Neuronal stem cell (in vitro differentiated cells): ENCODE results near the gene ZBTB46.

ENCODE experiments used
- DNase-seq: peaks from one replicate; pipeline ENCODE4 v3.0.0-alpha.2; 2013; ENCODE audit warnings: low spot score
- H2AFZ ChIP-seq: one replicate; pipeline ENCODE4 v1.6.1; 2013; ENCODE audit warnings: mild to moderate bottlenecking, low read length, inconsistent platforms
- H2AK5ac ChIP-seq: 2 replicates; pipeline ENCODE4 v1.6.1; 2013; ENCODE audit warnings: low read depth, mild to moderate bottlenecking, inconsistent platforms, low read length, moderate library complexity, mixed read lengths
- H2BK120ac ChIP-seq: 2 replicates; pipeline ENCODE4 v1.6.1; 2013; ENCODE audit warnings: low read depth, mild to moderate bottlenecking, inconsistent platforms, low read length, moderate library complexity, mixed read lengths
- H2BK12ac ChIP-seq: one replicate; pipeline ENCODE4 v1.6.1; 2013; ENCODE audit warnings: low read length, inconsistent platforms
- H2BK15ac ChIP-seq: 2 replicates; pipeline ENCODE4 v1.6.1; 2013; ENCODE audit warnings: mild to moderate bottlenecking, low read length, inconsistent platforms, mixed read lengths
- H2BK5ac ChIP-seq: one replicate; pipeline ENCODE4 v1.6.1; 2013; ENCODE audit warnings: inconsistent platforms, mild to moderate bottlenecking, low read length, moderate library complexity
- H3K14ac ChIP-seq: one replicate; pipeline ENCODE4 v1.6.1; 2013; ENCODE audit warnings: low read length, inconsistent platforms
- H3K18ac ChIP-seq: 2 replicates; pipeline ENCODE4 v1.6.1; 2013; ENCODE audit warnings: low read length, inconsistent platforms
- H3K23ac ChIP-seq: 2 replicates; pipeline ENCODE4 v1.6.1; 2013; ENCODE audit warnings: low read depth, mild to moderate bottlenecking, mixed read lengths, low read length, inconsistent platforms; ENCODE audit not compliant: poor library complexity
- H3K27ac ChIP-seq: replicated peaks from 3 replicates; pipeline ENCODE4 v1.5.1; 2013; ENCODE audit warnings: low read length, inconsistent platforms
- H3K27me3 ChIP-seq, 3 experiments: 2 replicates each; pipeline ENCODE4 v1.6.1; 2013; ENCODE audit warnings: low read length in 3 of 3, mild to moderate bottlenecking in 2 of 3, inconsistent platforms in 1 of 3, low read depth in 1 of 3, mixed read lengths in 1 of 3, moderate library complexity in 1 of 3; ENCODE audit not compliant: control insufficient read depth in 3 of 3, insufficient read depth in 3 of 3
- H3K36me3 ChIP-seq, 2 donors: replicated peaks in 1 of 2; 2 replicates each; pipeline ENCODE4 v1.6.1; 2013; ENCODE audit warnings: low read length in 2 of 2; ENCODE audit not compliant: control insufficient read depth in 2 of 2, insufficient read depth in 2 of 2
- H3K4ac ChIP-seq: 2 replicates; pipeline ENCODE4 v1.6.1; 2013; ENCODE audit warnings: inconsistent platforms, mild to moderate bottlenecking, low read length, moderate library complexity
- H3K4me1 ChIP-seq, 2 donors: 1 replicate in 1 of 2; 2 replicates in 1 of 2; pipeline ENCODE4 v1.6.1; 2013; ENCODE audit warnings: low read length in 2 of 2, low read depth in 1 of 2; ENCODE audit not compliant: control insufficient read depth in 2 of 2, insufficient read depth in 1 of 2
- H3K4me2 ChIP-seq: one replicate; pipeline ENCODE4 v1.6.1; 2013; ENCODE audit warnings: mild to moderate bottlenecking, low read length, inconsistent platforms; ENCODE audit not compliant: insufficient read depth, poor library complexity, severe bottlenecking
- H3K4me3 ChIP-seq, 2 donors: 2 replicates each; pipeline ENCODE4 v1.5.1; 2013; ENCODE audit warnings: low read length in 2 of 2, mild to moderate bottlenecking in 2 of 2, inconsistent platforms in 1 of 2, moderate library complexity in 1 of 2
- H3K79me1 ChIP-seq: one replicate; pipeline ENCODE4 v1.6.1; 2013; ENCODE audit warnings: low read depth, mild to moderate bottlenecking, inconsistent platforms, low read length, moderate library complexity
- H3K9ac ChIP-seq: one replicate; pipeline ENCODE4 v1.6.1; 2013; ENCODE audit warnings: mild to moderate bottlenecking, low read depth, low read length, inconsistent platforms; ENCODE audit not compliant: poor library complexity
- H3K9me3 ChIP-seq, 2 donors: replicated peaks in 1 of 2; 2 replicates each; pipeline versions ENCODE3 to v1.6.1; 2013; ENCODE audit warnings: low read length in 2 of 2, mild to moderate bottlenecking in 2 of 2, inconsistent platforms in 1 of 2, low read depth in 1 of 2, mixed read lengths in 1 of 2, moderate library complexity in 1 of 2; ENCODE audit not compliant: control insufficient read depth in 2 of 2, insufficient read depth in 1 of 2
- H4K8ac ChIP-seq: one replicate; pipeline ENCODE4 v1.6.1; 2013; ENCODE audit warnings: low read depth, mild to moderate bottlenecking, inconsistent platforms, low read length, moderate library complexity
- H4K91ac ChIP-seq: one replicate; pipeline ENCODE4 v1.6.1; 2013; ENCODE audit warnings: low read length, low read depth, mild to moderate bottlenecking, inconsistent platforms; ENCODE audit not compliant: poor library complexity
- WGBS, 2 donors: extraction: QIAGEN DNeasy Blood & Tissue Kit; methylation state at CpG; one replicate each; pipeline ENCODE4 v1.1.7; 2013; ENCODE audit warnings: missing lambda C conversion rate in 2 of 2, mixed read lengths in 1 of 2; ENCODE audit not compliant: insufficient read length in 2 of 2, insufficient replicate concordance in 1 of 2; ENCODE audit errors: extremely low coverage in 2 of 2; 5-methylcytosine and 5-hydroxymethylcytosine counted together

The ZBTB46 gene

GRCh38 chr20:63742381-63743024 lies 88.6 kb downstream of the ZBTB46 start:
- H2BK15ac ChIP-seq, result no peak overlapping the region
- no CpG with 5 or more reads among the region's 37 CpGs for WGBS, 2 donors
- peak overlapping the region; percentile 21 for H3K14ac ChIP-seq
- peaks cover 10 to 16% of the 10 kb centered on the region in 2 donors for H3K4me1 ChIP-seq
- peak overlapping the region; percentile 22 for H3K27ac ChIP-seq
- H2BK12ac ChIP-seq, result peak overlapping the region; percentile 10
- H3K18ac ChIP-seq, result no peak overlapping the region
- H2BK120ac ChIP-seq, result no peak overlapping the region
- no peaks in the 10 kb centered on the region for H3K27me3 ChIP-seq
- H2AFZ ChIP-seq, result no peak overlapping the region
- no peaks in the 10 kb centered on the region for H3K9me3 ChIP-seq
- H3K9ac ChIP-seq, result no peak overlapping the region
- peak overlapping the region in 1 of 2 donors; percentile 6 for H3K4me3 ChIP-seq
- no peak overlapping the region for H3K4ac ChIP-seq
- no peak overlapping the region for H4K91ac ChIP-seq
- no peak overlapping the region for H4K8ac ChIP-seq
- H2BK5ac ChIP-seq, result no peak overlapping the region
- DNase-seq, result no peak
- peaks cover 19% of the 10 kb centered on the region for H3K79me1 ChIP-seq
- peak overlapping the region; percentile 96 for H3K23ac ChIP-seq
- H3K36me3 ChIP-seq, result peaks cover 10 to 57% of the 10 kb centered on the region in 2 donors
- H2AK5ac ChIP-seq, result peak overlapping the region; percentile 90
- no peak overlapping the region for H3K4me2 ChIP-seq

GRCh38 chr20:63741676-63742380 lies 89.2 kb downstream of the ZBTB46 start:
- peak overlapping the region; percentile 6 for H2BK15ac ChIP-seq
- peak overlapping the region; percentile 100 for H2AK5ac ChIP-seq
- no CpG with 5 or more reads among the region's 30 CpGs for WGBS, 2 donors
- H3K36me3 ChIP-seq, result peaks cover 10 to 57% of the 10 kb centered on the region in 2 donors
- H3K79me1 ChIP-seq, result peaks cover 21% of the 10 kb centered on the region
- no peak for DNase-seq
- H3K9ac ChIP-seq, result peak overlapping the region; percentile 21
- peak overlapping the region; percentile 97 for H3K18ac ChIP-seq
- H2AFZ ChIP-seq, result no peak overlapping the region
- no peak overlapping the region for H3K14ac ChIP-seq
- H3K27ac ChIP-seq, result no peak overlapping the region
- peak overlapping the region; percentile 89 for H3K4me2 ChIP-seq
- no peaks in the 10 kb centered on the region for H3K27me3 ChIP-seq
- H2BK5ac ChIP-seq, result peak overlapping the region; percentile 98
- no peaks in the 10 kb centered on the region for H3K9me3 ChIP-seq
- no peak overlapping the region for H3K4ac ChIP-seq
- peaks cover 10 to 20% of the 10 kb centered on the region in 2 donors for H3K4me1 ChIP-seq
- H4K91ac ChIP-seq, result no peak overlapping the region
- H2BK12ac ChIP-seq, result no peak overlapping the region
- H4K8ac ChIP-seq, result no peak overlapping the region
- H3K23ac ChIP-seq, result peak overlapping the region; percentile 96
- H3K4me3 ChIP-seq, result peak overlapping the region in 1 of 2 donors; percentile 69
- H2BK120ac ChIP-seq, result no peak overlapping the region

GRCh38 chr20:63741354-63741675 lies 89.7 kb downstream of the ZBTB46 start:
- Histone ChIP-seq H3K27ac (peak overlapping the region; percentile 94), H3K23ac (peak overlapping the region; percentile 85), H3K18ac (peak overlapping the region; percentile 97), H3K9me3 (no peaks in the 10 kb centered on the region), H3K36me3 (peaks cover 10 to 57% of the 10 kb centered on the region in 2 donors), H4K8ac (no peak overlapping the region), H3K4me1 (peaks cover 10 to 20% of the 10 kb centered on the region in 2 donors), H3K4me3 (peak overlapping the region in 1 of 2 donors; percentile 69), H2AK5ac (peak overlapping the region; percentile 100), H3K14ac (no peak overlapping the region), H3K4ac (no peak overlapping the region), H2BK5ac (peak overlapping the region; percentile 98), H3K4me2 (peak overlapping the region; percentile 89), H2AFZ (no peak overlapping the region), H2BK15ac (peak overlapping the region; percentile 67), H3K27me3 (no peaks in the 10 kb centered on the region), H2BK12ac (no peak overlapping the region), H2BK120ac (no peak overlapping the region), H4K91ac (no peak overlapping the region), H3K9ac (peak overlapping the region; percentile 97), H3K79me1 (peaks cover 18% of the 10 kb centered on the region)
- WGBS, 2 donors, result no CpG with 5 or more reads among the region's 6 CpGs
- no peak for DNase-seq

GRCh38 chr20:63740627-63741353 lies 90.3 kb downstream of the ZBTB46 start:
- H3K4me1 ChIP-seq, result peaks cover 10 to 20% of the 10 kb centered on the region in 2 donors
- peak; percentile 75 for DNase-seq
- H3K79me1 ChIP-seq, result peaks cover 18% of the 10 kb centered on the region
- peak overlapping the region; percentile 94 for H3K27ac ChIP-seq
- H3K4me3 ChIP-seq, result peak overlapping the region; percentile 69 to 89
- peak overlapping the region; percentile 97 for H3K9ac ChIP-seq
- no peaks in the 10 kb centered on the region for H3K9me3 ChIP-seq
- H4K8ac ChIP-seq, result no peak overlapping the region
- H2BK5ac ChIP-seq, result peak overlapping the region; percentile 98
- peak overlapping the region; percentile 100 for H2AK5ac ChIP-seq
- peak overlapping the region; percentile 67 for H2BK15ac ChIP-seq
- peak overlapping the region; percentile 97 for H3K18ac ChIP-seq
- H3K36me3 ChIP-seq, result peaks cover 13 to 57% of the 10 kb centered on the region in 2 donors
- no peak overlapping the region for H3K4ac ChIP-seq
- peak overlapping the region; percentile 89 for H3K4me2 ChIP-seq
- H2BK120ac ChIP-seq, result peak overlapping the region; percentile 8
- no peaks in the 10 kb centered on the region for H3K27me3 ChIP-seq
- peak overlapping the region; percentile 90 for H2BK12ac ChIP-seq
- peak overlapping the region; percentile 85 for H3K23ac ChIP-seq
- no CpG with 5 or more reads among the region's 29 CpGs for WGBS, 2 donors
- H2AFZ ChIP-seq, result peak overlapping the region; percentile 66
- no peak overlapping the region for H4K91ac ChIP-seq
- H3K14ac ChIP-seq, result no peak overlapping the region
